GM18868 (cell line): Measurements from ENCODE around the gene G3BP1.
A peak's percentile ranks its signal among the peaks of the same experiment; 100 is the strongest.
"Not testable (repeated sequence)": the region's sequence is repeated elsewhere in the genome, so short reads cannot be mapped to it uniquely, and the experiment has no call there.

Experiments
- ATAC-seq: cut with Tn5 transposase; IDR thresholded peaks from one replicate; pipeline ENCODE4 v1.9.1; 2021; ENCODE audit warnings: mild to moderate bottlenecking, moderate library complexity; ENCODE audit not compliant: unreplicated experiment

The G3BP1 gene

GRCh38 chr5:151751593-151751992 is 20.2 kb upstream of the G3BP1 start:
- ATAC-seq: no peak

GRCh38 chr5:151755383-151755782 is 16.4 kb upstream of the G3BP1 start:
- no peak for ATAC-seq

- ATAC-seq: peak; percentile 25
Measured at GRCh38 chr5:151757233-151758140, 14.3 kb upstream of the G3BP1 start.

- no peak for ATAC-seq
Measured at GRCh38 chr5:151758141-151758429, 13.7 kb upstream of the G3BP1 start.

GRCh38 chr5:151758430-151759241 is 13.1 kb upstream of the G3BP1 start, which contains the start of gene ATOX1:
TSS of gene ATOX1 (minus strand) at chr5:151758631. CDS start at chr5:151758551, 80 bp downstream.
- peak; percentile 96 for ATAC-seq

- no peak for ATAC-seq
Measured at GRCh38 chr5:151764801-151765200, 7.0 kb upstream of the G3BP1 start.

GRCh38 chr5:151766975-151767374 is 4.8 kb upstream of the G3BP1 start:
- ATAC-seq: no peak

- ATAC-seq: peak; percentile 16
Measured at GRCh38 chr5:151770383-151771258, 1.1 kb upstream of the G3BP1 start.

GRCh38 chr5:151772029-151772845 is 483 bp downstream of the G3BP1 start:
- no peak for ATAC-seq

- no peak for ATAC-seq
Measured at GRCh38 chr5:151772846-151773561, 1.2 kb downstream of the G3BP1 start.

- ATAC-seq: no peak
Measured at GRCh38 chr5:151773951-151774350, 2.2 kb downstream of the G3BP1 start.

- no peak for ATAC-seq
Measured at GRCh38 chr5:151775025-151775606, 3.4 kb downstream of the G3BP1 start.

GRCh38 chr5:151779531-151780125 is 7.9 kb downstream of the G3BP1 start:
- ATAC-seq: peak; percentile 57

GRCh38 chr5:151780348-151780747 is 8.6 kb downstream of the G3BP1 start:
- ATAC-seq: no peak

- ATAC-seq: no peak
Measured at GRCh38 chr5:151781201-151781600, 9.4 kb downstream of the G3BP1 start.

GRCh38 chr5:151783664-151784063 is 11.9 kb downstream of the G3BP1 start:
- not testable (repeated sequence) for ATAC-seq

- ATAC-seq: no peak
Measured at GRCh38 chr5:151784141-151784540, 12.4 kb downstream of the G3BP1 start.

GRCh38 chr5:151786468-151786867 is 14.7 kb downstream of the G3BP1 start:
- ATAC-seq: no peak

GRCh38 chr5:151787817-151788216 is 16.1 kb downstream of the G3BP1 start:
- no peak for ATAC-seq
